Parathyroid adenoma (tissue), 2 donors: Measurements from ENCODE around the gene METAP1.

Source experiments
- H2AFZ ChIP-seq: fragments of 300-600 bp; sonication (generic); one replicate; pipeline ENCODE4 v1.7.0; 2017; ENCODE audit warnings: antibody characterized with exemption, mild to moderate bottlenecking
- H3K27ac ChIP-seq: fragments of 300-600 bp; sonication (generic); one replicate; pipeline ENCODE4 v1.7.0; 2017
- H3K27me3 ChIP-seq: fragments of 300-600 bp; sonication (generic); one replicate; pipeline ENCODE4 v1.7.0; 2017; ENCODE audit warnings: low read length; ENCODE audit not compliant: control insufficient read depth, insufficient read depth
- H3K36me3 ChIP-seq: fragments of 300-600 bp; sonication (generic); one replicate; pipeline ENCODE4 v1.7.0; 2017; ENCODE audit warnings: low read length; ENCODE audit not compliant: control insufficient read depth, insufficient read depth
- H3K4me1 ChIP-seq: fragments of 300-600 bp; sonication (generic); one replicate; pipeline ENCODE4 v1.7.0; 2017; ENCODE audit warnings: control low read depth
- H3K4me2 ChIP-seq: fragments of 300-600 bp; sonication (generic); one replicate; pipeline ENCODE4 v1.7.0; 2017; ENCODE audit warnings: low read length
- H3K4me3 ChIP-seq: fragments of 300-600 bp; sonication (generic); one replicate; pipeline ENCODE4 v1.7.0; 2017; ENCODE audit warnings: low read depth, low read length
- H3K79me2 ChIP-seq: fragments of 300-600 bp; sonication (generic); one replicate; pipeline ENCODE4 v1.7.0; 2017; ENCODE audit warnings: control low read depth
- H3K9ac ChIP-seq: fragments of 300-600 bp; sonication (generic); one replicate; pipeline ENCODE4 v1.7.0; 2017; ENCODE audit warnings: mild to moderate bottlenecking
- H3K9me3 ChIP-seq: fragments of 300-600 bp; sonication (generic); one replicate; pipeline ENCODE4 v1.7.0; 2017; ENCODE audit warnings: low read length; ENCODE audit not compliant: control insufficient read depth
- TF ChIP-seq, protein P1 (sequence below): fragments of 300-600 bp; sonication (generic); IDR thresholded peaks from one replicate; pipeline ENCODE4 v1.7.0; 2017; ENCODE audit warnings: antibody characterized with exemption, mild to moderate bottlenecking
- donor health status: primary hyperparathyroidism.

The METAP1 gene

DNA sequence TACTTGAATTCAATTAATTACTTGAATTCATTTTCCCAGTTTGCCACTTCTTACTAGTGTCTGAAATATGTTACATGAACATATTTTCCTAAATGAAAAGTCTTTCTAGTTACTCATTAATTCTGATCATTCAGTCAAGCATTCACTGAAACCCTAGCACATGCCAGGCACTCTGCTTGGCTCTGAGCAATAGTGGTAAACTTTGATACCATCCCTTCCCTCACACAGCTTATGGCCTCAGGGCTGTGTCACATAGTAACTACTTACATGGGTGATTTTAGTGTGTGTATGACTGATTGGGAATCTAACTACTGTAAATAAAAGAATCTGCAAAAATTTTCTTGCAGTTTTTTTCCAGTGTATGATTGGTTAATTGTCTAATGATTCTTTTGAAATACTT, 32.7 kb downstream of the METAP1 start:
- no peaks in the 10 kb centered on the region for H3K79me2 ChIP-seq
- H3K36me3 ChIP-seq = no peaks in the 10 kb centered on the region
- TF ChIP-seq, protein P1, sequence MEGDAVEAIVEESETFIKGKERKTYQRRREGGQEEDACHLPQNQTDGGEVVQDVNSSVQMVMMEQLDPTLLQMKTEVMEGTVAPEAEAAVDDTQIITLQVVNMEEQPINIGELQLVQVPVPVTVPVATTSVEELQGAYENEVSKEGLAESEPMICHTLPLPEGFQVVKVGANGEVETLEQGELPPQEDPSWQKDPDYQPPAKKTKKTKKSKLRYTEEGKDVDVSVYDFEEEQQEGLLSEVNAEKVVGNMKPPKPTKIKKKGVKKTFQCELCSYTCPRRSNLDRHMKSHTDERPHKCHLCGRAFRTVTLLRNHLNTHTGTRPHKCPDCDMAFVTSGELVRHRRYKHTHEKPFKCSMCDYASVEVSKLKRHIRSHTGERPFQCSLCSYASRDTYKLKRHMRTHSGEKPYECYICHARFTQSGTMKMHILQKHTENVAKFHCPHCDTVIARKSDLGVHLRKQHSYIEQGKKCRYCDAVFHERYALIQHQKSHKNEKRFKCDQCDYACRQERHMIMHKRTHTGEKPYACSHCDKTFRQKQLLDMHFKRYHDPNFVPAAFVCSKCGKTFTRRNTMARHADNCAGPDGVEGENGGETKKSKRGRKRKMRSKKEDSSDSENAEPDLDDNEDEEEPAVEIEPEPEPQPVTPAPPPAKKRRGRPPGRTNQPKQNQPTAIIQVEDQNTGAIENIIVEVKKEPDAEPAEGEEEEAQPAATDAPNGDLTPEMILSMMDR = no peak
- no peak overlapping the region for H3K9ac ChIP-seq
- no peak overlapping the region for H2AFZ ChIP-seq
- no peak overlapping the region for H3K4me3 ChIP-seq
- no peak overlapping the region for H3K27ac ChIP-seq
- no peaks in the 10 kb centered on the region for H3K27me3 ChIP-seq
- H3K4me1 ChIP-seq = no peaks in the 10 kb centered on the region
- no peak overlapping the region for H3K4me2 ChIP-seq
- H3K9me3 ChIP-seq = no peaks in the 10 kb centered on the region

DNA sequence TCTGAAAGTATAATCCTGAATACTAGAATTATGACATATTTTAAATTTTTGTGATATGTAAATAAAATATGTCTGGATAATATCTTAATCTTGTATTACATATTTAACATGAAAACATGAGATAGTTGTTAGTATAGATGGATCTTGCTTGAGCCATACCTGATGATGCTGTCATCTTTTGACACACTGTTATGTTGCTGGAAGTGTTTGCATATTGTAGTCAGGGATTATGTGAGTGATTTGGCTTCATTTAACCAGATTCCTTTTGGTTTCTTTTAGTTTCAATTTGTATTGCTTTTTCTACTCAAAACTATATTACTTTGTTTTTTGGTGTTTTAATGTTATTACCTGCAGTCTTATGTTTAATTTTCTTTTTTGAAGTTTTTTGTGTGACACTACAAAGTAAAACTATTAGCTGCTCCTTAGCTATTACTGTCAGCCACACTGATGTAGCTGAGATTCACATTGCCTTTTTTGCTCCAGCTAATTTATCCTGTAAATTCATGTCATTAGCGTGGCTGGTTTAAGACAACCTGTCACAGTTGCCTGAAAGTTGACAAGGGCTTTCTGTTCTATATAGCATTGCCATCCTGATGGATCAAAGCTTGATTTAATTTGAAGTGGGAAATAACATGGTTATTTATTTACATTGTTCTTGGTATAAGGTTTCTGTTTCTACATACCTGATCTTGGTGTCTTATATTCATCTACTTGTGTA, 33.7 kb downstream of the METAP1 start:
- H3K9me3 ChIP-seq = no peaks in the 10 kb centered on the region
- no peaks in the 10 kb centered on the region for H3K4me1 ChIP-seq
- no peak overlapping the region for H3K9ac ChIP-seq
- no peaks in the 10 kb centered on the region for H3K79me2 ChIP-seq
- TF ChIP-seq, protein P1 = no peak
- H3K4me3 ChIP-seq = no peak overlapping the region
- no peaks in the 10 kb centered on the region for H3K27me3 ChIP-seq
- no peaks in the 10 kb centered on the region for H3K36me3 ChIP-seq
- H2AFZ ChIP-seq = no peak overlapping the region
- H3K27ac ChIP-seq = no peak overlapping the region
- no peak overlapping the region for H3K4me2 ChIP-seq

DNA sequence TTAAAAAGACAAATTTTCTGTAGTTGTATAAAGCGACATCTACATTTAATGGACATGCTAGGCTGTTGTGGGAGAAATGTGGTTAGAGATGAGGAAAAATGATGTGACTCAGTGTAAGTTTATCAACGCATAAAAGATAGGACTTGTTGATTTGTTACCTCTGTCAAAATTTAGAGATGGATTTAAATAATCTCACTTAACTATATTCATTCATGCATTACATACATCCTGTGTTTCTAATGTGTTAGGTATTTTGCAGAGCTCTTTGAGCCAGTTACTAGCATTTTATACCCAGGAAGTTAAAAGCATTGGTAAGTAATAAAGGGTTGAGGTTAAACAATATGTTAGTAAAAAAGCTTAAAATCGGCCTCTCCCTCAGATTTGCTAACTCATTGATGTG, 34.3 kb downstream of the METAP1 start:
- H3K4me3 ChIP-seq = no peak overlapping the region
- no peaks in the 10 kb centered on the region for H3K4me1 ChIP-seq
- H3K79me2 ChIP-seq = no peaks in the 10 kb centered on the region
- TF ChIP-seq, protein P1 = no peak
- no peak overlapping the region for H3K27ac ChIP-seq
- no peak overlapping the region for H2AFZ ChIP-seq
- H3K4me2 ChIP-seq = no peak overlapping the region
- no peaks in the 10 kb centered on the region for H3K36me3 ChIP-seq
- no peaks in the 10 kb centered on the region for H3K27me3 ChIP-seq
- no peak overlapping the region for H3K9ac ChIP-seq
- H3K9me3 ChIP-seq = no peaks in the 10 kb centered on the region

DNA sequence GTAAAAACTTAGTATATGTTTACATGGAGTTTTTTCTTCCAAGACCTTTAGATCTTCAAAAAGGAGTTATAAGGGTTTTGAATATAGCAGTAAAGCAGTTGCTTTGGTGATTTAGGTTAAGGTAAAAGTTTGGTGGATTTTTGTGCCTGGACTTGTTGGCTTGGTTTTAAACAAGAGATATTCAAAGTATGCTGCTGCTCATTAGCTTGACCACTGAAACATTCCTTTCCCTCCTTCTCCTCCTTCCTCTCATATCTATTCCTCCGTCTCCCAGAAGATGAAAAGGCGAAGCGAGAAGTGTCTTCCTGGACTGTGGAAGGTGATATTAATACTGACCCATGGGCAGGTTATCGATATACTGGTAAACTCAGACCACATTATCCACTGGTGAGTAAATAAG, 38.4 kb downstream of the METAP1 start:
- Histone ChIP-seq H3K27ac (no peak overlapping the region), H3K79me2 (no peaks in the 10 kb centered on the region), H3K36me3 (no peaks in the 10 kb centered on the region), H3K27me3 (no peaks in the 10 kb centered on the region), H3K9ac (no peak overlapping the region), H3K4me3 (no peak overlapping the region), H2AFZ (no peak overlapping the region), H3K4me2 (no peak overlapping the region), H3K9me3 (no peaks in the 10 kb centered on the region), H3K4me1 (no peaks in the 10 kb centered on the region)
- TF ChIP-seq, protein P1 = no peak

DNA sequence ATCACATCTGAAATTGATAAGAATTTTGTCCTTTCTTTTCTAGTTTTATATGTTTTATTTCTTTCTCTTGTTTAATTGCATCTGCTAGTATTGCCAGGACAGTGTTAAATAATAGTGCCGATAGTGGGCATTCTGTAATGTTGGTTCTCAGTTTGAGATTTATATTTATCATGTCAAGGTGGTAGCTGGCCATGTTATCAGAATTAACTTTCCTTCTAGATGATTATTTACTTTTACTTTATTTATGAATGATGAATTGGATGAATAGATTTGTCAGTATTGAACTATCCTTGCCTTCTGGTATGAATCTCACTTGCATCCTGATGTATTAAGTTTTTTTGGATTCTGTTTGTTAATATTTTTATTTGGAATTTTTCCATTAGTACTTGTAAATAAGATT, 42.7 kb downstream of the METAP1 start:
- Histone ChIP-seq H3K9me3 (no peaks in the 10 kb centered on the region), H3K4me2 (no peak overlapping the region), H3K27ac (no peak overlapping the region), H3K36me3 (no peaks in the 10 kb centered on the region), H3K4me3 (no peak overlapping the region), H3K27me3 (no peaks in the 10 kb centered on the region), H3K9ac (no peak overlapping the region), H3K4me1 (no peaks in the 10 kb centered on the region), H2AFZ (no peak overlapping the region), H3K79me2 (no peaks in the 10 kb centered on the region)
- TF ChIP-seq, protein P1 = no peak
